ENCODE data around the gene SATB2. TPM values are rescaled to one million over a fixed set of nuclear protein-coding genes. Genes with fewer than 3 reads are reported as not detected.

SATB2 gene
- total RNA-seq, 1 donor from 2014 or later = 5.5 TPM

DNA sequence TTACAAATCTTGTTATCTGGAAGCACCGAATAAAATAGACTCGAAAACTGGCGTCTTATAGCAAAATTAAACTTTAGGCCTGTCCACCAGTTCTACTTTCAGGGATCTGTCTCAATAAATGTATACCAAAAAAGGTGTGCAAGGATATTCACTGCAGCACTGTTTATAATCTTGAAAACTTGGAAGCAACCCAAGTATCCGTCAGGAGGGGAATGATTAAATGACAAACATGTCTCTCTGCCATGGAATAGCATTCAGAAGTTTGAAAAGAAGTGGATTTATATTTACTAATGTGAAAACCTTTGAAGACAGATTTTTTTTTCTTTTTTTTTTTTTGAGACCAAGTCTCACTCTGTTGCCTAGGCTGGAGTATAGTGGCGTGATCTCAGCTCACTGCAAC lies 32.3 kb upstream of the SATB2 start:
- Histone ChIP-seq H3K27me3 (ENCODE audit: control insufficient read depth, insufficient read depth, low read length) (no peaks in the 10 kb centered on the region), H3K4me3 (ENCODE audit: low read depth, low read length) (no peak overlapping the region), H3K36me3 (ENCODE audit: control insufficient read depth, insufficient read depth, low read length) (no peaks in the 10 kb centered on the region)
- TF ChIP-seq, protein P1, sequence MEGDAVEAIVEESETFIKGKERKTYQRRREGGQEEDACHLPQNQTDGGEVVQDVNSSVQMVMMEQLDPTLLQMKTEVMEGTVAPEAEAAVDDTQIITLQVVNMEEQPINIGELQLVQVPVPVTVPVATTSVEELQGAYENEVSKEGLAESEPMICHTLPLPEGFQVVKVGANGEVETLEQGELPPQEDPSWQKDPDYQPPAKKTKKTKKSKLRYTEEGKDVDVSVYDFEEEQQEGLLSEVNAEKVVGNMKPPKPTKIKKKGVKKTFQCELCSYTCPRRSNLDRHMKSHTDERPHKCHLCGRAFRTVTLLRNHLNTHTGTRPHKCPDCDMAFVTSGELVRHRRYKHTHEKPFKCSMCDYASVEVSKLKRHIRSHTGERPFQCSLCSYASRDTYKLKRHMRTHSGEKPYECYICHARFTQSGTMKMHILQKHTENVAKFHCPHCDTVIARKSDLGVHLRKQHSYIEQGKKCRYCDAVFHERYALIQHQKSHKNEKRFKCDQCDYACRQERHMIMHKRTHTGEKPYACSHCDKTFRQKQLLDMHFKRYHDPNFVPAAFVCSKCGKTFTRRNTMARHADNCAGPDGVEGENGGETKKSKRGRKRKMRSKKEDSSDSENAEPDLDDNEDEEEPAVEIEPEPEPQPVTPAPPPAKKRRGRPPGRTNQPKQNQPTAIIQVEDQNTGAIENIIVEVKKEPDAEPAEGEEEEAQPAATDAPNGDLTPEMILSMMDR (IDR thresholded peaks at IDR 0.05; ENCODE audit: insufficient read depth, low read length, poor library complexity, severe bottlenecking) = no peak
- no peak for DNase-seq (ENCODE audit: low read depth)

DNA sequence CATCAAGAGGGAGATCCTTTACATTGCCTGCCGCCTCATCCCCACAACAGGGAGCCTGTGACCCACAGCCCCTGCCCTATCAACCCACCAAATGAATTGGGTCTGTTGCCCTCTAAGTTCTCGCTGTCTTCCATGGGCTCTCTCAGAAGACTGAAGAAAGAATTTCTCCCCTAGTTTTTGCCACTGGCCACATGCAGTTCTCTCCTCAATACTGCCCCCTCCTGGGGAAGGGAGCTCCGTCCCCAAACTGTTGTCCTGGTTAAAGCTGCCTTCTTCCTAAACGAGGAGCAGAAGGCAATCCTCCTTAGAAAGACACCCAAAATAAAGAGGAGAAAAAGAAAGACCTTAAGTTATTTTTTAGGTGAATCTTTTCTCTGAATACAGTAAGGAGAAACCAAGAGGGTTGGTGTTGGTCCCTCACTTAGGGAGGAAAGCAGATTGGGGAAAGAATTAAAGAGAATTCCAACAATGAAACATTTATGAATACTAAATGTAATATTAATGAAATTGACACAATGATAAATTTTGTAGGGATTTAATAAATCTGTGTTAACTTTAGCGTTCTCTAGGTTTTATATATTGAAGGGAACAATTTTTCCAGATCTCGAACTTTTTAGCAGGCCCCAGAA lies 31.1 kb upstream of the SATB2 start:
- no peaks in the 10 kb centered on the region for H3K36me3 ChIP-seq (ENCODE audit: control insufficient read depth, insufficient read depth, low read length)
- no peak for DNase-seq (ENCODE audit: low read depth)

DNA sequence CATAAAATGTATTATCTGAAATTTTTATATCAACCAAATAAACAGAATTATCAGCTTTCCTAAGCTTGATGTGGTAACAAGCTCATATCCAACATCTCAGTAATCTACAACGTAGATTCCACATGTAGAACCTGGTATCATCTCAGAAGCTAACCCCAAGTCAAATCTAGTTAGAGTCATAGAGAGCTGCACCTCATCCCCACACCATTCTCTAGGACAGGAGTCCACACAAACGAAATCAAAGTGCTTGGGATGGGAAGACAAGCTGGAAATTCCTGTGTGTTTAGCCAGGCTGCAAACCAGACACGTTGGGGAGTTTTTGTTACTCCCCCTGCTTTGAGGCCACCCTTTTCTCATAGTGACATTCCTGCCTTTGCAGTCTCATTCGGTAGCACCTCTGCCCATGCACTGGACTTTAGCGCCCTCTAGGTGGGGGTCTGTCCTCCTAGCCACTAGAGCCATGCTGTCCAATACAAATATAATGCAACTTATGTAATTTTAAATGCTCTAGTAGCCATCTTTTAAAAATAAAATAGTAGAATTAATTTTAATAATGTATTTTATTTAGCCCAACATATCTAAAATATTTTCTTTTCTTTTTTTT lies 28.1 kb upstream of the SATB2 start:
- TF ChIP-seq, protein P1 (IDR thresholded peaks at IDR 0.05; ENCODE audit: insufficient read depth, low read length, poor library complexity, severe bottlenecking) = peak; percentile 86
- no peak overlapping the region for H3K4me3 ChIP-seq (ENCODE audit: low read depth, low read length)
- no peak for DNase-seq (ENCODE audit: low read depth)
- H3K27me3 ChIP-seq (ENCODE audit: control insufficient read depth, insufficient read depth, low read length) = no peaks in the 10 kb centered on the region
- no peaks in the 10 kb centered on the region for H3K36me3 ChIP-seq (ENCODE audit: control insufficient read depth, insufficient read depth, low read length)

More for the DNA sequence above, 31.1 kb upstream of the SATB2 start:
- Histone ChIP-seq H3K27me3 (ENCODE audit: control insufficient read depth, insufficient read depth, low read length) (no peaks in the 10 kb centered on the region), H3K4me3 (ENCODE audit: low read depth, low read length) (no peak overlapping the region)
- TF ChIP-seq, protein P1 (IDR thresholded peaks at IDR 0.05; ENCODE audit: insufficient read depth, low read length, poor library complexity, severe bottlenecking) = peak; percentile 77

DNA sequence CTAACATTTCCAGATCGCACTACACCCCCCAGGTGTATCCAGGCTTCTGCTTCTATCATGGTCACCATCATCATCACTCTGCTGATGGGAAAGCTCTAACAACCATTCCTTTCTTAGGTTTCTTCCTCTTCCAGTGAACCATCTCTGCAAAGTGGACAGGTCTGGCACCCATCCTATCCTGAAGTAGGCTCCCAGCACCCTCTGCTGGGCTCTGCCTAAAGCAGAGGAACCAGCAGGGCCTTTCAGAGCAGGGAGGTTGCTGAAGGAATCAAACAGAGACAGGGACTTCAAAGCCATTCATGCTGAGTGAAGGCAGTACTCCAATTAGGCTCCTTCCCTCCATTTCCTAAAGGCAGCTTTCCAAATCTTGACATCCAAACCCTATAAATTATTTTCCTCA lies 27.2 kb upstream of the SATB2 start:
- Histone ChIP-seq H3K27me3 (ENCODE audit: control insufficient read depth, insufficient read depth, low read length) (no peaks in the 10 kb centered on the region), H3K4me3 (ENCODE audit: low read depth, low read length) (no peak overlapping the region), H3K36me3 (ENCODE audit: control insufficient read depth, insufficient read depth, low read length) (no peaks in the 10 kb centered on the region)
- no peak for DNase-seq (ENCODE audit: low read depth)
- TF ChIP-seq, protein P1 (IDR thresholded peaks at IDR 0.05; ENCODE audit: insufficient read depth, low read length, poor library complexity, severe bottlenecking) = peak; percentile 28

DNA sequence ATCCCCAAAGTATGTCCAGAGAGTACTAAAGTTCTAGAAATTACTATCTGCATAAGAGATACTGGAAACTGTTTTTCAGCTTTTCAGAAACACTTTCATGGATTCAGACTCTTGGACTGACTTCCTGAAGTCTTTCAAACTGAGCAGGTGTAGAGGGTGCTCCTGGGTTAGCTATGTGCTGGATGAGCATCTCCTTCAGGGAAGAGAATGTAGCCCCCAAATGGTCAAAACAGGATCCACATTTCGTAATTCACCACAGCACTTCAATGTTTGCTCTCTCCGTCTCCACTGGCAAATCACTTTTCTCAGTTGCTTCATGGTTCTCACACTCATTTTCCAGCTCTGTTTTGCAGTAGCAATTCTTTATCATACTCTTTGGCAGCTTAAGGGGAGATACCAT lies 23.2 kb upstream of the SATB2 start:
- peaks cover 11% of the 10 kb centered on the region for H3K27me3 ChIP-seq (ENCODE audit: control insufficient read depth, insufficient read depth, low read length)
- H3K36me3 ChIP-seq (ENCODE audit: control insufficient read depth, insufficient read depth, low read length) = no peaks in the 10 kb centered on the region
- H3K4me3 ChIP-seq (ENCODE audit: low read depth, low read length) = no peak overlapping the region
- TF ChIP-seq, protein P1 (IDR thresholded peaks at IDR 0.05; ENCODE audit: insufficient read depth, low read length, poor library complexity, severe bottlenecking) = no peak
- no peak for DNase-seq (ENCODE audit: low read depth)
